ENCODE measurements around the gene PTPRG. TPM values are rescaled to one million over a fixed set of nuclear protein-coding genes. Genes with fewer than 3 reads are reported as not detected.

Gene PTPRG
- total RNA-seq, 1 experiment from 2014 or later = 32.1 TPM

DNA sequence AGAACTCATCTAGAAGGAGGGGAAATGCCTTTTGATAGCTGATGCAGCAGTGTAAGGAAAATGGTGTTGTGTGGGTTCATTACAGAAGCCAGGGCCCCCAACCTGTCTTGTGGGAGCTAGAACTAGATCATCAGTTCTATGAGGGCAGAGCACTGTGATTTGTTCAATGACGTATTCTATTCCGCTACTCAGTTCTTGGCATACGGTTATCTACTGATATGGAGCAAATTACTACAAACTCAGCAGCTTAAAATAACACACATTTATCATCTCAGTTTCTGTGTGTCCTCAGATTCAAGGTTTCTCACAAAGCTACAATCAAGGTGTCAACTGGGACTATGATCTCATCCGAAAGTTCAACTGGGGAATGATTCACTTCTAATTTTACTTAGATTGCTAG is 561.4 kb downstream of the PTPRG start:
- Histone ChIP-seq H3K4me1 (ENCODE audit: control insufficient read depth in 1 of 2, insufficient read depth in 2 of 2, low read length in 2 of 2) (no peaks in the 10 kb centered on the region), H3K79me2 (ENCODE audit: insufficient read depth, low read length) (no peaks in the 10 kb centered on the region), H4K20me1 (ENCODE audit: insufficient read depth) (no peaks in the 10 kb centered on the region), H3K9me2 (ENCODE audit: insufficient read depth) (no peaks in the 10 kb centered on the region), H3K4me2 (ENCODE audit: low read length) (no peak overlapping the region), H3K27me3 (ENCODE audit: insufficient read depth, low read length) (no peaks in the 10 kb centered on the region), H3K9ac (ENCODE audit: low read length) (no peak overlapping the region), H3K36me3 (ENCODE audit: control insufficient read depth in 1 of 2, insufficient read depth in 2 of 2, low read length in 2 of 2) (no peaks in the 10 kb centered on the region), H3K27ac (ENCODE audit: low read depth, low read length) (no peak overlapping the region), H3K9me3 (ENCODE audit: control insufficient read depth in 1 of 2, insufficient read depth in 1 of 2, low read depth in 1 of 2, low read length in 2 of 2) (no peaks in the 10 kb centered on the region), H3K4me3 (replicated peaks in 1 of 2; ENCODE audit: low read depth in 1 of 2, low read length in 2 of 2) (no peak overlapping the region), H2AFZ (ENCODE audit: low read depth, low read length, poor library complexity, severe bottlenecking) (no peak overlapping the region)
- ChIA-PET RAD21 (ENCODE audit: low non-redundant PET in 1 of 2, low total read pairs in 2 of 2, uncharacterized antibody in 2 of 2, unreplicated experiment in 2 of 2) (no interaction called here), CTCF (interaction anchor here (1.0 kb wide), 1 partner anchor 9 kb away, joined by 4 read pairs; no protein-coding TSS in a partner anchor), POLR2A (no interaction called here)
- intact Hi-C loops (cut with micrococcal nuclease) = no loop called here
- TF ChIP-seq ZFX (IDR thresholded peaks at IDR 0.05) (no peak), ATF3 (IDR thresholded peaks at IDR 0.05) (no peak), SIN3A (IDR thresholded peaks at IDR 0.05; ENCODE audit: low read depth) (no peak), CEBPB (IDR thresholded peaks at IDR 0.05; ENCODE audit: low read depth) (no peak), SP1 (IDR thresholded peaks at IDR 0.05; ENCODE audit: low read depth) (no peak)
- DNase-seq (ENCODE audit: low read depth, low spot score) = no peak
- no TSS peak for BruUV-seq (replicated peaks)
- no peak for ATAC-seq

DNA sequence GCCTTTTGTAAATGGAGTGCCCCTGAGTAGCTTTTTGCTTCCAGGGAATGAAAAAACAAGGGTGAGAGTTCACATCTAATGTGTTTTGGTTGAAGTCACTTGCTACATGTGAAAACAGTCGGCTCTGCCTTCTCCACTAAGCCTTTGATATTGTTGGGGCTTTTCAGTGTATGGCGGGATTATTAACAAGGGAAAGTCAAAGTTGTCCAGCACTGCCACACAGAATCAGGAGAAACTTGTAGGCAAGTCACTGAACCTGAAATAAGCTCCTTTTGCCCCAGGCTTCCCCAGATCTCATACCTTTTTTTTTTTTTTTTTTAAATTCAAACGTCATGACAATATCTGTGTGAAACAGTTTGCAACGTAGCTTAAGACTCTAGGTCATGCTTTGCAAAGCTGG is 564.0 kb downstream of the PTPRG start:
- intact Hi-C loops (cut with micrococcal nuclease) = no loop called here
- Histone ChIP-seq H3K27ac (ENCODE audit: low read depth, low read length) (no peak overlapping the region), H3K4me2 (ENCODE audit: low read length) (no peak overlapping the region), H3K27me3 (ENCODE audit: insufficient read depth, low read length) (no peaks in the 10 kb centered on the region), H3K36me3 (ENCODE audit: control insufficient read depth in 1 of 2, insufficient read depth in 2 of 2, low read length in 2 of 2) (no peaks in the 10 kb centered on the region), H3K9me2 (ENCODE audit: insufficient read depth) (no peaks in the 10 kb centered on the region), H2AFZ (ENCODE audit: low read depth, low read length, poor library complexity, severe bottlenecking) (no peak overlapping the region), H3K9me3 (ENCODE audit: control insufficient read depth in 1 of 2, insufficient read depth in 1 of 2, low read depth in 1 of 2, low read length in 2 of 2) (no peaks in the 10 kb centered on the region), H3K9ac (ENCODE audit: low read length) (no peak overlapping the region), H4K20me1 (ENCODE audit: insufficient read depth) (no peaks in the 10 kb centered on the region), H3K79me2 (ENCODE audit: insufficient read depth, low read length) (no peaks in the 10 kb centered on the region), H3K4me1 (ENCODE audit: control insufficient read depth in 1 of 2, insufficient read depth in 2 of 2, low read length in 2 of 2) (no peaks in the 10 kb centered on the region), H3K4me3 (replicated peaks in 1 of 2; ENCODE audit: low read depth in 1 of 2, low read length in 2 of 2) (no peak overlapping the region)
- ChIA-PET CTCF (no interaction called here), RAD21 (ENCODE audit: low non-redundant PET in 1 of 2, low total read pairs in 2 of 2, uncharacterized antibody in 2 of 2, unreplicated experiment in 2 of 2) (no interaction called here), POLR2A (no interaction called here)
- BruUV-seq (replicated peaks) = no TSS peak
- TF ChIP-seq, protein P1, sequence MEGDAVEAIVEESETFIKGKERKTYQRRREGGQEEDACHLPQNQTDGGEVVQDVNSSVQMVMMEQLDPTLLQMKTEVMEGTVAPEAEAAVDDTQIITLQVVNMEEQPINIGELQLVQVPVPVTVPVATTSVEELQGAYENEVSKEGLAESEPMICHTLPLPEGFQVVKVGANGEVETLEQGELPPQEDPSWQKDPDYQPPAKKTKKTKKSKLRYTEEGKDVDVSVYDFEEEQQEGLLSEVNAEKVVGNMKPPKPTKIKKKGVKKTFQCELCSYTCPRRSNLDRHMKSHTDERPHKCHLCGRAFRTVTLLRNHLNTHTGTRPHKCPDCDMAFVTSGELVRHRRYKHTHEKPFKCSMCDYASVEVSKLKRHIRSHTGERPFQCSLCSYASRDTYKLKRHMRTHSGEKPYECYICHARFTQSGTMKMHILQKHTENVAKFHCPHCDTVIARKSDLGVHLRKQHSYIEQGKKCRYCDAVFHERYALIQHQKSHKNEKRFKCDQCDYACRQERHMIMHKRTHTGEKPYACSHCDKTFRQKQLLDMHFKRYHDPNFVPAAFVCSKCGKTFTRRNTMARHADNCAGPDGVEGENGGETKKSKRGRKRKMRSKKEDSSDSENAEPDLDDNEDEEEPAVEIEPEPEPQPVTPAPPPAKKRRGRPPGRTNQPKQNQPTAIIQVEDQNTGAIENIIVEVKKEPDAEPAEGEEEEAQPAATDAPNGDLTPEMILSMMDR (IDR thresholded peaks at IDR 0.05 in 2 of 3, conservative IDR thresholded peaks at IDR 0.05 in 1 of 3; ENCODE audit: borderline replicate concordance in 1 of 3, insufficient read depth in 1 of 3, low read depth in 2 of 3, low read length in 2 of 3) = no peak
- TF ChIP-seq YY1 (IDR thresholded peaks at IDR 0.05; ENCODE audit: extremely low read depth, insufficient replicate concordance, low read depth, low read length) (no peak), FOSL1 (IDR thresholded peaks at IDR 0.05; ENCODE audit: low read depth) (no peak), EGR1 (IDR thresholded peaks at IDR 0.05; ENCODE audit: low read depth) (no peak)
- no peak for ATAC-seq
- DNase-seq (ENCODE audit: low read depth, low spot score) = no peak
